ENCODE measurements around the gene PELI2. TPM values are rescaled to one million over a fixed set of nuclear protein-coding genes. Genes with fewer than 3 reads are reported as not detected.

Gene PELI2
- total RNA-seq, 4 donors from 2014 or later: 2.5 to 5.8 (median 4.2) TPM

GRCh38 chr14:56149151-56149550 lies 30.9 kb downstream of the PELI2 start:
- Histone ChIP-seq H3K4me1 (peaks cover 0 to 5% of the 10 kb centered on the region in 2 donors), H3K4me3 (no peak overlapping the region), H3K27me3 (no peaks in the 10 kb centered on the region), H3K36me3 (no peaks in the 10 kb centered on the region), H3K27ac (no peak overlapping the region), H3K9me3 (no peaks in the 10 kb centered on the region)
- no peak for DNase-seq
- intact Hi-C loops (cut with DNase I; ENCODE audit: low total_unique reads) (no loop called here), in situ Hi-C loops (cut with MboI; ENCODE audit: low sequenced_read_pairs in 4 of 4) (no loop called here)
- ATAC-seq: no peak
- no peak for TF ChIP-seq CTCF (IDR thresholded peaks at IDR 0.05 in 4 of 5, conservative IDR thresholded peaks at IDR 0.05 in 1 of 5)
- no peak for TF ChIP-seq POLR2A (IDR thresholded peaks at IDR 0.05)

- TF ChIP-seq CTCF (IDR thresholded peaks at IDR 0.05 in 4 of 5, conservative IDR thresholded peaks at IDR 0.05 in 1 of 5) (no peak), POLR2A (IDR thresholded peaks at IDR 0.05) (no peak)
- intact Hi-C loops (cut with DNase I; ENCODE audit: low total_unique reads) (no loop called here), in situ Hi-C loops (cut with MboI; ENCODE audit: low sequenced_read_pairs in 4 of 4) (no loop called here)
- Histone ChIP-seq H3K4me3 (no peak overlapping the region), H3K4me1 (peaks cover 0 to 5% of the 10 kb centered on the region in 2 donors), H3K36me3 (no peaks in the 10 kb centered on the region), H3K27me3 (no peaks in the 10 kb centered on the region), H3K9me3 (no peaks in the 10 kb centered on the region), H3K27ac (no peak overlapping the region)
- ATAC-seq: no peak
- no peak for DNase-seq
Measured at GRCh38 chr14:56149995-56150394, 31.8 kb downstream of the PELI2 start.

GRCh38 chr14:56150645-56151345 lies 32.6 kb downstream of the PELI2 start:
- H3K9me3 ChIP-seq: no peaks in the 10 kb centered on the region
- no peak overlapping the region for H3K4me3 ChIP-seq
- DNase-seq (no peak), ATAC-seq (no peak)
- H3K27me3 ChIP-seq: no peaks in the 10 kb centered on the region
- intact Hi-C loops (cut with DNase I; ENCODE audit: low total_unique reads) (no loop called here), in situ Hi-C loops (cut with MboI; ENCODE audit: low sequenced_read_pairs in 4 of 4) (no loop called here)
- H3K4me1 ChIP-seq: peaks cover 0 to 5% of the 10 kb centered on the region in 2 donors
- H3K36me3 ChIP-seq: no peaks in the 10 kb centered on the region
- no peak overlapping the region for H3K27ac ChIP-seq
- TF ChIP-seq POLR2A (IDR thresholded peaks at IDR 0.05): no peak
- TF ChIP-seq CTCF (IDR thresholded peaks at IDR 0.05 in 4 of 5, conservative IDR thresholded peaks at IDR 0.05 in 1 of 5): no peak

GRCh38 chr14:56152221-56152620 lies 34.0 kb downstream of the PELI2 start:
- ATAC-seq: no peak
- Histone ChIP-seq H3K36me3 (no peaks in the 10 kb centered on the region), H3K27me3 (no peaks in the 10 kb centered on the region), H3K9me3 (no peaks in the 10 kb centered on the region), H3K27ac (no peak overlapping the region), H3K4me3 (no peak overlapping the region), H3K4me1 (peaks cover 0 to 5% of the 10 kb centered on the region in 2 donors)
- DNase-seq: no peak
- TF ChIP-seq POLR2A (IDR thresholded peaks at IDR 0.05) (no peak), CTCF (IDR thresholded peaks at IDR 0.05 in 4 of 5, conservative IDR thresholded peaks at IDR 0.05 in 1 of 5) (no peak)
- in situ Hi-C loops (cut with MboI; ENCODE audit: low sequenced_read_pairs in 4 of 4) (no loop called here), intact Hi-C loops (cut with DNase I; ENCODE audit: low total_unique reads) (no loop called here)

- Histone ChIP-seq H3K4me1 (peaks cover 0 to 3% of the 10 kb centered on the region in 2 donors), H3K27me3 (no peaks in the 10 kb centered on the region), H3K36me3 (no peaks in the 10 kb centered on the region), H3K9me3 (no peaks in the 10 kb centered on the region), H3K4me3 (no peak overlapping the region), H3K27ac (no peak overlapping the region)
- no peak for ATAC-seq
- DNase-seq: no peak
- in situ Hi-C loops (cut with MboI; ENCODE audit: low sequenced_read_pairs in 4 of 4): no loop called here
- TF ChIP-seq POLR2A (IDR thresholded peaks at IDR 0.05) (no peak), CTCF (IDR thresholded peaks at IDR 0.05 in 4 of 5, conservative IDR thresholded peaks at IDR 0.05 in 1 of 5) (no peak)
- intact Hi-C loops (cut with DNase I; ENCODE audit: low total_unique reads): no loop called here
Measured at GRCh38 chr14:56153267-56153666, 35.1 kb downstream of the PELI2 start.
